ENCODE results near the gene LRP4. TPM values are rescaled to one million over a fixed set of nuclear protein-coding genes. Genes with fewer than 3 reads are reported as not detected.

Gene LRP4
- total RNA-seq, 1 donor from 2014 or later: 24.5 TPM

- H3K4me1 Mint-ChIP-seq: no peaks in the 10 kb centered on the region
- no peak overlapping the region for H3K4me3 Mint-ChIP-seq
- H3K36me3 Mint-ChIP-seq (ENCODE audit: low read depth): peaks cover 8% of the 10 kb centered on the region
- no peak for DNase-seq (ENCODE audit: low read depth, low spot score)
- no peaks in the 10 kb centered on the region for H3K27me3 Mint-ChIP-seq (ENCODE audit: low read depth)
- no peaks in the 10 kb centered on the region for H3K9me3 Mint-ChIP-seq
- no peak overlapping the region for H3K27ac Mint-ChIP-seq (ENCODE audit: unreplicated experiment)
- TF ChIP-seq, protein P1, sequence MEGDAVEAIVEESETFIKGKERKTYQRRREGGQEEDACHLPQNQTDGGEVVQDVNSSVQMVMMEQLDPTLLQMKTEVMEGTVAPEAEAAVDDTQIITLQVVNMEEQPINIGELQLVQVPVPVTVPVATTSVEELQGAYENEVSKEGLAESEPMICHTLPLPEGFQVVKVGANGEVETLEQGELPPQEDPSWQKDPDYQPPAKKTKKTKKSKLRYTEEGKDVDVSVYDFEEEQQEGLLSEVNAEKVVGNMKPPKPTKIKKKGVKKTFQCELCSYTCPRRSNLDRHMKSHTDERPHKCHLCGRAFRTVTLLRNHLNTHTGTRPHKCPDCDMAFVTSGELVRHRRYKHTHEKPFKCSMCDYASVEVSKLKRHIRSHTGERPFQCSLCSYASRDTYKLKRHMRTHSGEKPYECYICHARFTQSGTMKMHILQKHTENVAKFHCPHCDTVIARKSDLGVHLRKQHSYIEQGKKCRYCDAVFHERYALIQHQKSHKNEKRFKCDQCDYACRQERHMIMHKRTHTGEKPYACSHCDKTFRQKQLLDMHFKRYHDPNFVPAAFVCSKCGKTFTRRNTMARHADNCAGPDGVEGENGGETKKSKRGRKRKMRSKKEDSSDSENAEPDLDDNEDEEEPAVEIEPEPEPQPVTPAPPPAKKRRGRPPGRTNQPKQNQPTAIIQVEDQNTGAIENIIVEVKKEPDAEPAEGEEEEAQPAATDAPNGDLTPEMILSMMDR (conservative IDR thresholded peaks at IDR 0.05): no peak
Measured at GRCh38 chr11:46892109-46892508, 26.2 kb downstream of the LRP4 start.

DNA sequence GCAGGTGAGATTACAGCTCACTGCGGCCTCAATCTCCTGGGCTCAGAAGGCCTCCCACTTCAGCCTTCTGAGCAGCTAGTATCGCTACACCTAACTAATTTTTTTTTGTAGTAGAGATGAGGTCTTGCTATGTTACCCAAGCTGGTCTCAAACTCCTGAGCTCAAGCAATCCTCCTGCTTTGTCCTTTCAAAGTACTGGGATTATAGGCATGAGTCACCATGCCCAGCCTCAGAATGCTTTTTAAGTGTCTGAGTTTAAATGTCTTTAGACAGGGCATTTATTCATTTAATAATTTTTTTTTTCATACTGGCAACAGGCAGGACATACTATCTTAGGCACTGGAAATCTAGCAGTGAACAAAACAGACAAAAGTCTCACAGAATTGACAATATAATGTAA is 27.7 kb downstream of the LRP4 start:
- Mint-ChIP-seq H3K27ac (ENCODE audit: unreplicated experiment) (no peak overlapping the region), H3K4me1 (no peaks in the 10 kb centered on the region), H3K9me3 (no peaks in the 10 kb centered on the region), H3K4me3 (no peak overlapping the region), H3K36me3 (ENCODE audit: low read depth) (peaks cover 6% of the 10 kb centered on the region), H3K27me3 (ENCODE audit: low read depth) (no peaks in the 10 kb centered on the region)
- TF ChIP-seq, protein P1 (conservative IDR thresholded peaks at IDR 0.05): no peak
- DNase-seq (ENCODE audit: low read depth, low spot score): no peak

DNA sequence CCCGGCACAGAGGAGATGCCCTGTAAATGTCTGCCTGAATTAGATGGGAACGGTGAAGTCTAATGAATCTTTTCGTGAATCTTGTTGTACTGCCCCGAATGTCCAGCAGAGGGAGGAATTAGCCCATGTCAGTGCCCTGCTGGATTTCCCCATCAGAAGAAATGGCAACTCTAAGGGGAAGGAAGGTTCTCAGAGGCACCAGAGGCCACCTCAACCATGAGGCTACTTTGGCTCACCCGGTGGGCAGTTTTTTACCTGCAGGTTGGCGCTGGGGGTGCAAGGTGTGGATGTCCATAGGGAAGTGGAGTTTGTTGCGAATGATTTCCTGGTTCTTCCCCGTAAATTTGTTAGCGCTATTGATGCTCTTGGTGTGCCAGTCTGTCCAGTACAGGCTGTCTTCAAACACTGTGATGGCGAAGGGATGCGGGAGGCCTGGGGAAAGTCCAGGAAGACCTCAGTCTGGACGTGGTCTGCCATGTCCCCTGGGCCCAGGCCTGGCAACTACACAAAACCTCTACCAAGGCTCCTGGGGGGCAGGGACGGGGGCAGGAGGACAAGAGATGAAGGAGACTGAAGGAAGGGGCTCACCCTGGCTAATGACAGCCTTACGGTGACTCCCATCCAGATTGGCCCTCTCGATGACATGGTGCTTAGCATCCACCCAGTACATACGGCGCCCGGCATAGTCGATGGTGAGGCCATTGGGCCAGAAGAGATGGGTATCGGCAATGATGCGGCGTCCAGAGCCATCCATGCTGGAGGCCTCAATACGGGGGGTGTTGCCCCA is 28.5 kb downstream of the LRP4 start:
- Mint-ChIP-seq H3K27me3 (ENCODE audit: low read depth) (no peaks in the 10 kb centered on the region), H3K4me3 (no peak overlapping the region), H3K9me3 (no peaks in the 10 kb centered on the region)

DNA sequence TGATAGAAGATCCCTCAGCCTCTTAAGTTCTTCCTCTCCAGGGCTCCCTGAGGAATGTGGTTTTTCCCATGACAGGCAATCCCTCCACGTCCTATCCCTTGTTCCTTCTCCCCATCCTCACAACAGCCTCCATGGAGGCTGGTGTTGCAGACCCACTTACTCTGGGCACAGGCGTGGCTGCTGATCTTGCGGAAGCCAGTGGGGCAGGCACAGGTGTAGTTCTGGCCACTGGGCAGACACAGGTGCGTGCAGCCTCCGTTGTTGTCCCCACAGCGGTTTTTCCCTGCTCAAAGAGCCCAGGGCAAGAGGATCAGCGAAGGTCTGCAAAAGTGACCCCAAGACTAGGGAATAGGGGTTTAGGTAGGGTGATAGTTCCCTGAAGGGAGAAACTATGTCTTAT is 29.1 kb downstream of the LRP4 start:
- TF ChIP-seq, protein P1 (conservative IDR thresholded peaks at IDR 0.05): no peak
- no peak for DNase-seq (ENCODE audit: low read depth, low spot score)
- Mint-ChIP-seq H3K27me3 (ENCODE audit: low read depth) (no peaks in the 10 kb centered on the region), H3K4me1 (no peaks in the 10 kb centered on the region), H3K9me3 (no peaks in the 10 kb centered on the region), H3K4me3 (no peak overlapping the region), H3K27ac (ENCODE audit: unreplicated experiment) (no peak overlapping the region), H3K36me3 (ENCODE audit: low read depth) (peaks cover 6% of the 10 kb centered on the region)

More for the DNA sequence above, 28.5 kb downstream of the LRP4 start:
- DNase-seq (ENCODE audit: low read depth, low spot score): peak; percentile 81
- peaks cover 6% of the 10 kb centered on the region for H3K36me3 Mint-ChIP-seq (ENCODE audit: low read depth)
- H3K27ac Mint-ChIP-seq (ENCODE audit: unreplicated experiment): peak overlapping the region; percentile 63
- TF ChIP-seq, protein P1 (conservative IDR thresholded peaks at IDR 0.05): peak; percentile 87
- no peaks in the 10 kb centered on the region for H3K4me1 Mint-ChIP-seq

GRCh38 chr11:46888636-46889035 is 29.7 kb downstream of the LRP4 start:
- Mint-ChIP-seq H3K36me3 (ENCODE audit: low read depth) (peaks cover 10% of the 10 kb centered on the region), H3K9me3 (no peaks in the 10 kb centered on the region)

More at GRCh38 chr11:46888636-46889035, 29.7 kb downstream of the LRP4 start:
- TF ChIP-seq, protein P1 (conservative IDR thresholded peaks at IDR 0.05): no peak
- Mint-ChIP-seq H3K4me1 (no peaks in the 10 kb centered on the region), H3K4me3 (no peak overlapping the region), H3K27ac (ENCODE audit: unreplicated experiment) (no peak overlapping the region), H3K27me3 (ENCODE audit: low read depth) (no peaks in the 10 kb centered on the region)
- no peak for DNase-seq (ENCODE audit: low read depth, low spot score)
